AG09309 (cell line): ENCODE results near the gene ZDHHC6.
A peak's percentile ranks its signal among the peaks of the same experiment; 100 is the strongest.

Experiments
- DNase-seq: peaks from one replicate; pipeline ENCODE4 v3.0.0-alpha.2; 2010; ENCODE audit warnings: low read depth
- H3K4me3 ChIP-seq: 2 replicates; pipeline ENCODE4 v1.5.1; 2011; ENCODE audit warnings: mild to moderate bottlenecking, low read depth, low read length, moderate library complexity; ENCODE audit not compliant: control insufficient read depth
- TF ChIP-seq, protein P1 (sequence below): IDR thresholded peaks from 2 replicates; pipeline ENCODE4 v1.5.1; 2011; ENCODE audit warnings: mild to moderate bottlenecking, low read depth, low read length, inconsistent platforms; ENCODE audit not compliant: insufficient read depth, control insufficient read depth; ENCODE audit errors: missing control alignments

Gene ZDHHC6

GRCh38 chr10:112461029-112461887 is 14.5 kb upstream of the ZDHHC6 start:
- no peak overlapping the region for H3K4me3 ChIP-seq
- peak; percentile 87 for DNase-seq
- TF ChIP-seq, protein P1, sequence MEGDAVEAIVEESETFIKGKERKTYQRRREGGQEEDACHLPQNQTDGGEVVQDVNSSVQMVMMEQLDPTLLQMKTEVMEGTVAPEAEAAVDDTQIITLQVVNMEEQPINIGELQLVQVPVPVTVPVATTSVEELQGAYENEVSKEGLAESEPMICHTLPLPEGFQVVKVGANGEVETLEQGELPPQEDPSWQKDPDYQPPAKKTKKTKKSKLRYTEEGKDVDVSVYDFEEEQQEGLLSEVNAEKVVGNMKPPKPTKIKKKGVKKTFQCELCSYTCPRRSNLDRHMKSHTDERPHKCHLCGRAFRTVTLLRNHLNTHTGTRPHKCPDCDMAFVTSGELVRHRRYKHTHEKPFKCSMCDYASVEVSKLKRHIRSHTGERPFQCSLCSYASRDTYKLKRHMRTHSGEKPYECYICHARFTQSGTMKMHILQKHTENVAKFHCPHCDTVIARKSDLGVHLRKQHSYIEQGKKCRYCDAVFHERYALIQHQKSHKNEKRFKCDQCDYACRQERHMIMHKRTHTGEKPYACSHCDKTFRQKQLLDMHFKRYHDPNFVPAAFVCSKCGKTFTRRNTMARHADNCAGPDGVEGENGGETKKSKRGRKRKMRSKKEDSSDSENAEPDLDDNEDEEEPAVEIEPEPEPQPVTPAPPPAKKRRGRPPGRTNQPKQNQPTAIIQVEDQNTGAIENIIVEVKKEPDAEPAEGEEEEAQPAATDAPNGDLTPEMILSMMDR: no peak

- no peak for DNase-seq
- no peak overlapping the region for H3K4me3 ChIP-seq
- TF ChIP-seq, protein P1: no peak
Observed at GRCh38 chr10:112460366-112460765, 13.7 kb upstream of the ZDHHC6 start.

- no peak overlapping the region for H3K4me3 ChIP-seq
- TF ChIP-seq, protein P1: no peak
- DNase-seq: no peak
Observed at GRCh38 chr10:112456533-112456932, 9.8 kb upstream of the ZDHHC6 start.

DNA sequence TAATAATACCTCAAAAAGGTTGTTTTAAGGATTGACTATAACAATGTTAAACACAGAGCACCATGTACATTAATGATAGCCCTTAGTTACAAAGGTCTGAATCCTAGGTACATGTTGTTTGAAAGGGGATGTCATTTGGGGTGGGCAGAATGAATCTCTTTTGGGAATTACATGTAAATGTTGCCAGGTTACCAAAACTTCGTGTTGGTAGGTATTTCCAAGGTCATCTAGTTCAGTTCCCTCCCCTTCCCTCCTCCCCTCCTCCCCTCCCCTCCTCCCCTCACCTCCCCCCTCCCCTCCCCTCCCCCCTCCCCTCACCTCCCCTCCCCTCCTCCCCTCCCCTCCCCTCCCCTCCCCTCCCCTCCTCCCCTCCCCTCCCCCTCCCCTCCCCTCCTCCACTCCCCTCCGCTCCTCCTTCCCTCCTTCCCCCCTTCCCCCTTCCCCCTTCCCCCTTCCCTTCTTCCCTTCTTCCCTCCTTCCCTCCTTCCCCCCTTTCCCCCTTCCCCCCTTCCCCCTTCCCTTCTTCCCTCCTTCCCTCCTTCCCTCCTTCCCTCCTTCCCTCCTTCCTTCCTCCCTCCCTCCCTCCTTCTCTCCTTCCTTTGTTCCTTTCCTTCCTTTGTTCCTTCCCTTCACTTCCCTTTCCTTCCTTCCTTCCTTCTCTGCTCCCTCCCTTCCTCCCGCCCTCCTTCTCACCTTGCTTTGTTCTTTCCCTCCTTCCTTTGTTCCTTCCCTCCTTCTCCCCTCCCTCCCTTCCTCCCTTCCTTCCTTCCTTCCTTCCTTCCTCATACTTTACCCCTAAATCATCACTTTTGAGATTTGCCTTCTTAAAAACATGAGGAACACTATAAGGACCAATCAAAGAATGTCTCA is 8.4 kb upstream of the ZDHHC6 start:
- TF ChIP-seq, protein P1: no peak
- DNase-seq: no peak

GRCh38 chr10:112448888-112449287 is 2.2 kb upstream of the ZDHHC6 start:
- no peak overlapping the region for H3K4me3 ChIP-seq
- TF ChIP-seq, protein P1: no peak
- DNase-seq: no peak

More for the DNA sequence above, 8.4 kb upstream of the ZDHHC6 start:
- H3K4me3 ChIP-seq: no peak overlapping the region

- TF ChIP-seq, protein P1: no peak
- peak overlapping the region; percentile 100 for H3K4me3 ChIP-seq
- no peak for DNase-seq
Observed at GRCh38 chr10:112447620-112447928, 860 bp upstream of the ZDHHC6 start.
